HepG2 (cell line): ENCODE data around the gene RANBP17. TPM values are rescaled to one million over a fixed set of nuclear protein-coding genes. Genes with fewer than 3 reads are reported as not detected.

ENCODE experiments used
- ATAC-seq: fragments of 200-7000 bp; cut with Tn5 transposase; 3 replicates; pipeline ENCODE4 v1.9.1; 2020; ENCODE audit warnings: mild to moderate bottlenecking, moderate library complexity
- BruUV-seq: library from RNA; stranded (reverse); fragments of 400-500 nt; replicated peaks from 2 replicates; lab custom pipeline; 2021; lab: Mats Ljungman, UMichigan
- CTCF ChIA-PET: fragments of 300-600 bp; formaldehyde crosslinking; extraction: SDS; loops from one replicate; lab custom pipeline; 2021; ENCODE audit warnings: low total read pairs, inconsistent platforms, low intra/inter-chr PET ratio; lab: Yijun Ruan, JAX
- POLR2A ChIA-PET: fragments of 350-600 bp; sonication (Branson Sonifier 250); formaldehyde crosslinking; loops from one replicate; lab custom pipeline; 2020; ENCODE audit warnings: antibody characterized with exemption, inconsistent platforms; lab: Yijun Ruan, JAX
- DNase-seq: peaks from one replicate; pipeline ENCODE4 v3.0.0-alpha.2; 2015; ENCODE audit warnings: low spot score
- FAIRE-seq: peaks from 3 replicates; lab custom pipeline; 2011; peaks lifted over from hg19 to GRCh38; lab: Jason Lieb, UNC
- H2AFZ ChIP-seq: one replicate; pipeline ENCODE4 v1.6.1; 2011; ENCODE audit warnings: low read length, inconsistent platforms
- H3K27ac ChIP-seq: fragments of 300-600 bp; 3 replicates; pipeline ENCODE4 v1.8.0; 2011; ENCODE audit warnings: mixed run types, mild to moderate bottlenecking, mixed read lengths, low read length, inconsistent platforms; ENCODE audit not compliant: insufficient read depth; ENCODE audit errors: extremely low read length
- H3K27me3 ChIP-seq, 2 experiments: fragments of 200-600 bp in 1 of 2; 2 replicates in 1 of 2; 3 replicates in 1 of 2; pipeline versions ENCODE4 v1.6.0 to v1.8.0; 2011; ENCODE audit warnings: low read length in 2 of 2, mild to moderate bottlenecking in 2 of 2, moderate library complexity in 2 of 2, inconsistent platforms in 1 of 2; ENCODE audit not compliant: insufficient read depth in 2 of 2, control insufficient read depth in 1 of 2
- H3K36me3 ChIP-seq, 2 experiments: fragments of 200-600 bp in 1 of 2; replicated peaks in 1 of 2; 2 replicates in 1 of 2; 3 replicates in 1 of 2; pipeline versions ENCODE4 v1.5.1 to v1.8.0; 2011; ENCODE audit warnings: low read length in 2 of 2, inconsistent platforms in 1 of 2; ENCODE audit not compliant: insufficient read depth in 2 of 2, control insufficient read depth in 1 of 2
- H3K4me1 ChIP-seq: 2 replicates; pipeline ENCODE4 v1.5.1; 2012; ENCODE audit warnings: low read length, inconsistent platforms; ENCODE audit not compliant: insufficient read depth
- H3K4me2 ChIP-seq: 2 replicates; pipeline ENCODE4 v1.6.0; 2011; ENCODE audit warnings: low read depth, low read length, inconsistent platforms
- H3K4me3 ChIP-seq, 3 experiments: fragments of 200-600 bp in 1 of 3; sonication (generic), shearing (Covaris generic) in 1 of 3; replicated peaks in 1 of 3; 2 replicates each; pipeline ENCODE4 v1.5.1; 2011 to 2016; ENCODE audit warnings: low read length in 3 of 3, inconsistent platforms in 2 of 3, low read depth in 2 of 3, mild to moderate bottlenecking in 2 of 3, control low read depth in 1 of 3, mixed read lengths in 1 of 3; ENCODE audit not compliant: insufficient read depth in 1 of 3
- H3K79me2 ChIP-seq: one replicate; pipeline ENCODE4 v1.6.1; 2011; ENCODE audit warnings: low read length, inconsistent platforms; ENCODE audit not compliant: insufficient read depth
- H3K9ac ChIP-seq: 2 replicates; pipeline ENCODE4 v1.6.0; 2011; ENCODE audit warnings: mild to moderate bottlenecking, low read depth, low read length, inconsistent platforms; ENCODE audit not compliant: insufficient read depth
- H3K9me3 ChIP-seq: 2 replicates; pipeline ENCODE4 v1.5.1; 2012; ENCODE audit warnings: mild to moderate bottlenecking, low read length
- H4K20me1 ChIP-seq: 2 replicates; pipeline ENCODE4 v1.6.0; 2011; ENCODE audit warnings: inconsistent platforms, mild to moderate bottlenecking, low read length, moderate library complexity; ENCODE audit not compliant: insufficient read depth
- HMGXB3 ChIP-seq: sonication (generic); formaldehyde crosslinking; IDR thresholded peaks from 2 replicates; pipeline ENCODE4 v1.4.0; 2020; ENCODE audit warnings: missing genetic modification reagents, borderline replicate concordance
- HNF1A ChIP-seq, 2 experiments: sonication (generic) in 1 of 2; formaldehyde crosslinking in 1 of 2; IDR thresholded peaks; 2 replicates each; pipeline versions ENCODE4 v1.4.0 to v1.6.1; 2016 to 2020; ENCODE audit warnings: borderline replicate concordance in 1 of 2, low read depth in 1 of 2, mild to moderate bottlenecking in 1 of 2, missing genetic modification reagents in 1 of 2
- MAFF ChIP-seq: IDR thresholded peaks from 2 replicates; pipeline ENCODE4 v1.6.1; 2011; ENCODE audit warnings: low read depth, low read length, improper control_type of control experiment
- MYNN ChIP-seq: sonication (generic); formaldehyde crosslinking; IDR thresholded peaks from 2 replicates; pipeline ENCODE4 v1.4.0; 2020; ENCODE audit warnings: mild to moderate bottlenecking, low read depth, missing genetic modification reagents
- NFKBIZ ChIP-seq: IDR thresholded peaks from 2 replicates; pipeline ENCODE4 v1.6.1; 2018; ENCODE audit warnings: missing genetic modification reagents, missing compliant biosample characterization
- SRSF4 ChIP-seq: fragments of 200-400 bp; formaldehyde crosslinking; IDR thresholded peaks from one replicate; pipeline ENCODE4 v1.6.1; 2018; ENCODE audit warnings: mild to moderate bottlenecking, low read depth, low read length, moderate library complexity; ENCODE audit not compliant: poor library complexity, severe bottlenecking
- ZBTB10 ChIP-seq: sonication (generic); formaldehyde crosslinking; IDR thresholded peaks from 2 replicates; pipeline ENCODE4 v1.4.0; 2020; ENCODE audit warnings: missing genetic modification reagents, borderline replicate concordance
- ZBTB38 ChIP-seq: sonication (generic); formaldehyde crosslinking; IDR thresholded peaks from 2 replicates; pipeline ENCODE4 v1.5.1; 2020; ENCODE audit warnings: mild to moderate bottlenecking, missing genetic modification reagents
- WGBS: methylation state at CpG from one replicate; pipeline ENCODE4 v1.1.6; 2017; ENCODE audit warnings: low lambda C conversion rate; 5-methylcytosine and 5-hydroxymethylcytosine counted together
- in situ Hi-C: cut with HindIII; loops from 2 replicates; pipeline ENCODE4 v1.10.0; 2017; ENCODE audit warnings: low pct_unique_long_range_greater_than_20kb; ENCODE audit not compliant: extremely low pct_ligation_motif_present
- intact Hi-C: fragments of 100-400 bp; cut with micrococcal nuclease; formaldehyde crosslinking; loops from one replicate; pipeline ENCODE4 v1.10.0; 2022; ENCODE audit not compliant: unreplicated experiment
- polyA plus RNA-seq, 8 experiments: library from polyadenylated mRNA; depleted of rRNA in 3 of 8; stranded (reverse) in 7 of 8; unstranded in 1 of 8; fragments of >200 nt; fragmentation: Illumina TruSeq in 4 of 8; extraction: Trizol in 4 of 8; gene quantifications; 2 replicates each; pipeline versions ENCODE4 v1.2.1 to v1.2.3, GENCODE V29; 2011 to 2016; ENCODE audit warnings: low read depth in 4 of 8, missing spikeins in 1 of 8, mixed read lengths in 1 of 8; ENCODE audit not compliant: insufficient read depth in 1 of 8
- total RNA-seq, 5 experiments: library from RNA; depleted of rRNA; stranded (reverse); fragments of >200 nt; fragmentation: Illumina TruSeq; extraction: Trizol; gene quantifications; 2 replicates each; pipeline ENCODE4 v1.2.3, GENCODE V29; 2016; ENCODE audit warnings: low read depth in 1 of 5

The RANBP17 gene
- total and polyA plus RNA-seq, 2 of the 13 experiments (the other 11 are each of a cell fraction or from before 2014, with no cell fraction given): not detected

- no peak for TF ChIP-seq ZBTB10 (CRISPR knock-in tag)
- no peak for TF ChIP-seq MYNN (CRISPR knock-in tag)
- TF ChIP-seq HNF1A (IDR thresholded peaks at IDR 0.05; ENCODE audit: low read depth): no peak
- no peak for TF ChIP-seq HNF1A (CRISPR knock-in tag; IDR thresholded peaks at IDR 0.05; ENCODE audit: borderline replicate concordance)
- TF ChIP-seq ZBTB38 (CRISPR knock-in tag): no peak
Measured at GRCh38 chr5:170917113-170917512, 55.3 kb downstream of the RANBP17 start (continued).

- Histone ChIP-seq H2AFZ (no peak overlapping the region), H3K27ac (no peak overlapping the region), H3K9ac (no peak overlapping the region), H4K20me1 (no peaks in the 10 kb centered on the region), H3K36me3 (no peaks in the 10 kb centered on the region), H3K27me3 (no peaks in the 10 kb centered on the region), H3K4me1 (no peaks in the 10 kb centered on the region), H3K4me2 (no peak overlapping the region), H3K4me3 (no peak overlapping the region), H3K79me2 (no peaks in the 10 kb centered on the region), H3K9me3 (no peaks in the 10 kb centered on the region)
- no TSS peak for BruUV-seq
- in situ Hi-C loops (no loop called here), intact Hi-C loops (no loop called here)
- WGBS: 82% methylated on average over 3 of the region's 3 CpGs
- no peak for ATAC-seq
- DNase-seq: no peak
- TF ChIP-seq SRSF4 (no peak), NFKBIZ (CRISPR knock-in tag) (no peak), HMGXB3 (no peak), MAFF (no peak)
- ChIA-PET POLR2A (no interaction called here), CTCF (no interaction called here)
- no peak for FAIRE-seq
Measured at GRCh38 chr5:170920196-170920595, 58.4 kb downstream of the RANBP17 start.
